ENCODE results near the gene LRRN2.

The LRRN2 gene

DNA sequence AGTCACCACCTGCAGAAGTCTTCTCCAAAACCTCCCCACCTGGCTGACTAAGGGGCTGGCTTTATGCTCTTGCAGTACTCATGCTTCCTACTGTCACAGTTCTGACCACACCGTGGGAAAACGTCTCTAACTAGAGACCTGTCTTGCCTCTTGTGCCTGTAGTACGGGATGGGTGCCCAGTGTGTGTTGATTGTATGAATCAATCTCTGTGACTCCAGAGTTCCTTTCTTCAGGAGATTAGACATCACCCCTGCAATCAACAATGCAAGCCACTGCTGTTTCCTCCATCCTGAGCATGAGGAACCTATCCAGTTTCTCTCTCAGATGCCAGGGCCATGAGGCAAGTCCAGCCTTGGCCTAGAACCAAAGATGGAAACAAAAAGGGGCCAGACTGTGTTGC is 64.1 kb downstream of the LRRN2 start:
- H4K91ac ChIP-seq (ENCODE audit: low read depth, low read length, poor library complexity) = no peak overlapping the region
- DNase-seq (ENCODE audit: low spot score) = no peak
- H2BK15ac ChIP-seq (ENCODE audit: low read length) = no peak overlapping the region
- H2AFZ ChIP-seq (ENCODE audit: low read length) = no peak overlapping the region
- no peak overlapping the region for H3K18ac ChIP-seq (ENCODE audit: low read length)
- H3K27me3 ChIP-seq (ENCODE audit: control insufficient read depth in 3 of 3, insufficient read depth in 3 of 3, low read depth in 1 of 3, low read length in 3 of 3) = peaks cover 0 to 2% (median 0%) of the 10 kb centered on the region in 3 experiments
- H2AK5ac ChIP-seq (ENCODE audit: low read depth, low read length) = no peak overlapping the region
- H3K23ac ChIP-seq (ENCODE audit: low read depth, low read length, poor library complexity) = no peak overlapping the region
- no peaks in the 10 kb centered on the region for H3K9me3 ChIP-seq (replicated peaks in 1 of 2; ENCODE audit: control insufficient read depth in 2 of 2, insufficient read depth in 1 of 2, low read depth in 1 of 2, low read length in 2 of 2)
- H2BK5ac ChIP-seq (ENCODE audit: low read length) = no peak overlapping the region
- no peak overlapping the region for H3K4me3 ChIP-seq (ENCODE audit: low read length in 2 of 2)
- no CpG with 5 or more reads among the region's 3 CpGs for whole genome bisulfite sequencing, 2 donors (ENCODE audit: extremely low coverage in 2 of 2, insufficient read length in 2 of 2, insufficient replicate concordance in 1 of 2)
- no peak overlapping the region for H3K14ac ChIP-seq (ENCODE audit: low read length)
- H4K8ac ChIP-seq (ENCODE audit: low read depth, low read length) = no peak overlapping the region
- H3K4me2 ChIP-seq (ENCODE audit: insufficient read depth, low read length, poor library complexity, severe bottlenecking) = no peak overlapping the region
- no peaks in the 10 kb centered on the region for H3K79me1 ChIP-seq (ENCODE audit: low read depth, low read length)
- no peak overlapping the region for H2BK12ac ChIP-seq (ENCODE audit: low read length)
- H3K36me3 ChIP-seq (replicated peaks in 1 of 2; ENCODE audit: control insufficient read depth in 2 of 2, insufficient read depth in 2 of 2, low read length in 2 of 2) = no peaks in the 10 kb centered on the region
- H3K9ac ChIP-seq (ENCODE audit: low read depth, low read length, poor library complexity) = no peak overlapping the region
- peaks cover 21 to 27% of the 10 kb centered on the region in 2 donors for H3K4me1 ChIP-seq (ENCODE audit: control insufficient read depth in 2 of 2, insufficient read depth in 1 of 2, low read depth in 1 of 2, low read length in 2 of 2)
- no peak overlapping the region for H2BK120ac ChIP-seq (ENCODE audit: low read depth, low read length)
- H3K4ac ChIP-seq (ENCODE audit: low read length) = no peak overlapping the region
- no peak overlapping the region for H3K27ac ChIP-seq (replicated peaks; ENCODE audit: low read length)

GRCh38 chr1:204619721-204620120 is 65.8 kb downstream of the LRRN2 start:
- Histone ChIP-seq H2AFZ (ENCODE audit: low read length) (no peak overlapping the region), H4K91ac (ENCODE audit: low read depth, low read length, poor library complexity) (no peak overlapping the region), H3K18ac (ENCODE audit: low read length) (peak overlapping the region; percentile 77), H2AK5ac (ENCODE audit: low read depth, low read length) (peak overlapping the region; percentile 91), H2BK15ac (ENCODE audit: low read length) (no peak overlapping the region), H3K14ac (ENCODE audit: low read length) (no peak overlapping the region), H3K4ac (ENCODE audit: low read length) (no peak overlapping the region), H3K4me3 (ENCODE audit: low read length in 2 of 2) (no peak overlapping the region), H3K9ac (ENCODE audit: low read depth, low read length, poor library complexity) (no peak overlapping the region), H4K8ac (ENCODE audit: low read depth, low read length) (no peak overlapping the region), H3K23ac (ENCODE audit: low read depth, low read length, poor library complexity) (peak overlapping the region; percentile 62), H2BK12ac (ENCODE audit: low read length) (peak overlapping the region; percentile 80), H3K27ac (replicated peaks; ENCODE audit: low read length) (no peak overlapping the region), H3K9me3 (replicated peaks in 1 of 2; ENCODE audit: control insufficient read depth in 2 of 2, insufficient read depth in 1 of 2, low read depth in 1 of 2, low read length in 2 of 2) (no peaks in the 10 kb centered on the region), H3K4me1 (ENCODE audit: control insufficient read depth in 2 of 2, insufficient read depth in 1 of 2, low read depth in 1 of 2, low read length in 2 of 2) (peaks cover 17 to 24% of the 10 kb centered on the region in 2 donors), H3K27me3 (ENCODE audit: control insufficient read depth in 3 of 3, insufficient read depth in 3 of 3, low read depth in 1 of 3, low read length in 3 of 3) (peaks cover 0 to 14% (median 0%) of the 10 kb centered on the region in 3 experiments), H3K4me2 (ENCODE audit: insufficient read depth, low read length, poor library complexity, severe bottlenecking) (no peak overlapping the region), H2BK5ac (ENCODE audit: low read length) (no peak overlapping the region), H2BK120ac (ENCODE audit: low read depth, low read length) (peak overlapping the region; percentile 50), H3K36me3 (replicated peaks in 1 of 2; ENCODE audit: control insufficient read depth in 2 of 2, insufficient read depth in 2 of 2, low read length in 2 of 2) (no peaks in the 10 kb centered on the region), H3K79me1 (ENCODE audit: low read depth, low read length) (no peaks in the 10 kb centered on the region)
- DNase-seq (ENCODE audit: low spot score) = no peak
- WGBS, 2 donors (ENCODE audit: extremely low coverage in 2 of 2, insufficient read length in 2 of 2, insufficient replicate concordance in 1 of 2) = no CpG with 5 or more reads among the region's 13 CpGs

- Histone ChIP-seq H3K9ac (ENCODE audit: low read depth, low read length, poor library complexity) (no peak overlapping the region), H3K36me3 (replicated peaks in 1 of 2; ENCODE audit: control insufficient read depth in 2 of 2, insufficient read depth in 2 of 2, low read length in 2 of 2) (no peaks in the 10 kb centered on the region), H3K23ac (ENCODE audit: low read depth, low read length, poor library complexity) (no peak overlapping the region), H3K79me1 (ENCODE audit: low read depth, low read length) (no peaks in the 10 kb centered on the region), H3K18ac (ENCODE audit: low read length) (peak overlapping the region; percentile 55), H3K14ac (ENCODE audit: low read length) (no peak overlapping the region), H3K4me3 (ENCODE audit: low read length in 2 of 2) (no peak overlapping the region), H2BK15ac (ENCODE audit: low read length) (no peak overlapping the region), H2BK12ac (ENCODE audit: low read length) (peak overlapping the region; percentile 14), H3K9me3 (replicated peaks in 1 of 2; ENCODE audit: control insufficient read depth in 2 of 2, insufficient read depth in 1 of 2, low read depth in 1 of 2, low read length in 2 of 2) (peaks cover 0 to 2% of the 10 kb centered on the region in 2 donors), H3K27ac (replicated peaks; ENCODE audit: low read length) (no peak overlapping the region), H2AFZ (ENCODE audit: low read length) (no peak overlapping the region), H3K4me1 (ENCODE audit: control insufficient read depth in 2 of 2, insufficient read depth in 1 of 2, low read depth in 1 of 2, low read length in 2 of 2) (peaks cover 5 to 11% of the 10 kb centered on the region in 2 donors), H3K4me2 (ENCODE audit: insufficient read depth, low read length, poor library complexity, severe bottlenecking) (no peak overlapping the region), H2AK5ac (ENCODE audit: low read depth, low read length) (peak overlapping the region; percentile 47), H3K27me3 (ENCODE audit: control insufficient read depth in 3 of 3, insufficient read depth in 3 of 3, low read depth in 1 of 3, low read length in 3 of 3) (peaks cover 0 to 18% (median 0%) of the 10 kb centered on the region in 3 experiments), H3K4ac (ENCODE audit: low read length) (no peak overlapping the region), H2BK5ac (ENCODE audit: low read length) (peak overlapping the region; percentile 4), H4K8ac (ENCODE audit: low read depth, low read length) (no peak overlapping the region), H2BK120ac (ENCODE audit: low read depth, low read length) (no peak overlapping the region), H4K91ac (ENCODE audit: low read depth, low read length, poor library complexity) (no peak overlapping the region)
- no peak for DNase-seq (ENCODE audit: low spot score)
- WGBS, 2 donors (ENCODE audit: extremely low coverage in 2 of 2, insufficient read length in 2 of 2, insufficient replicate concordance in 1 of 2) = no CpG with 5 or more reads among the region's 20 CpGs
These were observed 67.3 kb downstream of the LRRN2 start for GRCh38 chr1:204618148-204618760.

GRCh38 chr1:204617256-204618147 is 68.0 kb downstream of the LRRN2 start:
- no peak overlapping the region for H3K14ac ChIP-seq (ENCODE audit: low read length)
- H3K36me3 ChIP-seq (replicated peaks in 1 of 2; ENCODE audit: control insufficient read depth in 2 of 2, insufficient read depth in 2 of 2, low read length in 2 of 2) = no peaks in the 10 kb centered on the region
- H3K4ac ChIP-seq (ENCODE audit: low read length) = no peak overlapping the region
- H3K79me1 ChIP-seq (ENCODE audit: low read depth, low read length) = no peaks in the 10 kb centered on the region
- H4K8ac ChIP-seq (ENCODE audit: low read depth, low read length) = no peak overlapping the region
- peaks cover 0 to 9% of the 10 kb centered on the region in 2 donors for H3K4me1 ChIP-seq (ENCODE audit: control insufficient read depth in 2 of 2, insufficient read depth in 1 of 2, low read depth in 1 of 2, low read length in 2 of 2)
- no CpG with 5 or more reads among the region's 13 CpGs for WGBS, 2 donors (ENCODE audit: extremely low coverage in 2 of 2, insufficient read length in 2 of 2, insufficient replicate concordance in 1 of 2)
- peak overlapping the region; percentile 66 for H2AK5ac ChIP-seq (ENCODE audit: low read depth, low read length)
- peak overlapping the region; percentile 40 for H3K23ac ChIP-seq (ENCODE audit: low read depth, low read length, poor library complexity)
- no peak for DNase-seq (ENCODE audit: low spot score)
- H3K4me2 ChIP-seq (ENCODE audit: insufficient read depth, low read length, poor library complexity, severe bottlenecking) = no peak overlapping the region
- no peak overlapping the region for H2AFZ ChIP-seq (ENCODE audit: low read length)
- H2BK120ac ChIP-seq (ENCODE audit: low read depth, low read length) = peak overlapping the region; percentile 26
- H3K27ac ChIP-seq (replicated peaks; ENCODE audit: low read length) = no peak overlapping the region
- peak overlapping the region; percentile 62 for H3K18ac ChIP-seq (ENCODE audit: low read length)
- peak overlapping the region; percentile 7 for H4K91ac ChIP-seq (ENCODE audit: low read depth, low read length, poor library complexity)
- H3K9ac ChIP-seq (ENCODE audit: low read depth, low read length, poor library complexity) = no peak overlapping the region
- peaks cover 0 to 2% of the 10 kb centered on the region in 2 donors for H3K9me3 ChIP-seq (replicated peaks in 1 of 2; ENCODE audit: control insufficient read depth in 2 of 2, insufficient read depth in 1 of 2, low read depth in 1 of 2, low read length in 2 of 2)
- peak overlapping the region; percentile 81 for H2BK12ac ChIP-seq (ENCODE audit: low read length)
- H3K27me3 ChIP-seq (ENCODE audit: control insufficient read depth in 3 of 3, insufficient read depth in 3 of 3, low read depth in 1 of 3, low read length in 3 of 3) = peaks cover 0 to 18% (median 0%) of the 10 kb centered on the region in 3 experiments
- peak overlapping the region; percentile 34 for H2BK15ac ChIP-seq (ENCODE audit: low read length)
- H3K4me3 ChIP-seq (ENCODE audit: low read length in 2 of 2) = no peak overlapping the region
- peak overlapping the region; percentile 4 for H2BK5ac ChIP-seq (ENCODE audit: low read length)

Data from neuronal stem cell (in vitro differentiated cells).